Pancreas (tissue), 10 donors: ENCODE results near the gene ASAP2. TPM values are rescaled to one million over a fixed set of nuclear protein-coding genes. Genes with fewer than 3 reads are reported as not detected.

Experiments used
- ATAC-seq, 4 donors: fragments of 200-7000 bp; cut with Tn5 transposase; one replicate each; pipeline versions ENCODE4 v1.8.0 to v1.9.1; 2020; ENCODE audit warnings: mild to moderate bottlenecking in 4 of 4, moderate library complexity in 4 of 4
- DNase-seq, 6 donors: peaks; one replicate each; pipeline ENCODE4 v3.0.0-alpha.2; 2020
- FAIRE-seq: peaks from 2 replicates; lab custom pipeline; 2012; peaks lifted over from hg19 to GRCh38; lab: Jason Lieb, UNC
- H3K27ac ChIP-seq, 4 donors: fragments of 200-600 bp; sonication (generic); 1 replicate in 3 of 4; 2 replicates in 1 of 4; pipeline versions ENCODE4 v1.5.0 to v1.8.0; 2020
- H3K27me3 ChIP-seq, 4 donors: fragments of 200-600 bp; one replicate each; pipeline ENCODE4 v1.8.0; 2021
- H3K36me3 ChIP-seq, 3 donors: fragments of 200-600 bp; sonication (generic) in 1 of 3; one replicate each; pipeline versions ENCODE4 v1.5.0 to v1.8.0; 2020 to 2021
- H3K4me1 ChIP-seq, 3 donors: fragments of 200-600 bp; one replicate each; pipeline ENCODE4 v1.8.0; 2021
- H3K4me3 ChIP-seq, 4 donors: fragments of 200-600 bp; sonication (generic) in 2 of 4; one replicate each; pipeline versions ENCODE4 v1.5.0 to v1.8.0; 2020 to 2021
- H3K9me3 ChIP-seq, 4 donors: fragments of 200-600 bp; one replicate each; pipeline ENCODE4 v1.8.0; 2021
- WGBS, 2 donors: extraction: QIAGEN DNeasy Blood & Tissue Kit; methylation state at CpG; one replicate each; pipeline ENCODE4 v1.1.7; 2013; 5-methylcytosine and 5-hydroxymethylcytosine counted together
- intact Hi-C, 3 donors: fragments of 100-400 bp; cut with DNase I; formaldehyde crosslinking; loops; one replicate each; pipeline versions ENCODE4 v1.11.1 to v1.14.2; 2022
- polyA plus RNA-seq, 2 donors: library from polyadenylated mRNA; stranded (reverse); fragments of 200-250 nt; gene quantifications; one replicate each; pipeline ENCODE4 v1.2.3, GENCODE V29; 2013
- total RNA-seq, 6 donors: library from RNA; stranded (reverse); fragmentation: NEBNext Ultra II Directional in 4 of 6; extraction: Animal tissue kit (Norgen Biotek cat#: 25700) in 4 of 6; gene quantifications; one replicate each; pipeline versions ENCODE4 v1.2.1 to v1.2.4, GENCODE V29; 2021 to 2023
- TF ChIP-seq, protein P1 (sequence below), 4 donors: fragments of 200-600 bp; sonication (generic) in 3 of 4; IDR thresholded peaks; one replicate each; pipeline versions ENCODE4 v1.5.0 to v1.8.0; 2021; ENCODE audit warnings: antibody characterized with exemption in 4 of 4
- donor health status: healthy with polysubstance abuse.
- donor health status: DM: no; HTN: no; CAD: no; lungs with moderate emphysema.
- donor health status: DM: no; HTN: no; CAD: no.
- donor health status: control.
- donor health status: control.
- donor health status: Bipolar disorder and iron deficiency.
- donor health status: DM: yes; HTN: yes; CAD: no.
- donor health status: DM: no; HTN: no; CAD: no.
- donor health status: DM: no; HTN: no; CAD: no.
- donor health status: DM: yes; HTN: yes; CAD: no.

The ASAP2 gene
- total and polyA plus RNA-seq, 8 donors: 5.8 to 17.7 (median 7.3) TPM

DNA sequence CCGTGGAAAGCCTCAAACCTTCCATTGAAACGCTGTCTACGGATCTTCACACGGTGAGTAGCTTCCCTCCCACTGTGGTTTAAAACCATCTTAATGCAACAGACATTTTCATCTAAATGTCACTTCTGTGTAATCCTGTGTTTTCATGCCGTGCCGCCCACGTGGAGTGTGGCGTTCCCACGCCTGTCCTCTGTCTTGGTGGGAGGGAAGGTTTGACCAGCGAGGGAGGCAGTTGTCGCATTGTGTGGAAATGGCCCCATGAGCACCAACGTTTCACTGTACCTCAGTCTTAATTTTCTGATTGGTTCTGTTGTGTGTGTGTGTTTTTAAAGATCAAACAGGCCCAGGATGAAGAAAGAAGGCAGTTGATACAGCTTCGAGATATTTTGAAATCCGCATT lies 128.1 kb downstream of the ASAP2 start:
- 91 to 92% methylated on average over 14 of the region's 14 CpGs for WGBS, 2 donors
- H3K36me3 ChIP-seq: no peaks in the 10 kb centered on the region
- H3K27ac ChIP-seq: no peak overlapping the region
- no peak overlapping the region for H3K4me3 ChIP-seq
- no peaks in the 10 kb centered on the region for H3K9me3 ChIP-seq
- intact Hi-C loops: loop anchor here in 2 of 3 donors (5.0 to 10.0 kb wide), 2 partner anchors 190 to 192 kb away; no protein-coding TSS in a partner anchor
- H3K4me1 ChIP-seq: no peaks in the 10 kb centered on the region
- no peak for ATAC-seq
- DNase-seq: no peak
- FAIRE-seq: no peak
- TF ChIP-seq, protein P1, sequence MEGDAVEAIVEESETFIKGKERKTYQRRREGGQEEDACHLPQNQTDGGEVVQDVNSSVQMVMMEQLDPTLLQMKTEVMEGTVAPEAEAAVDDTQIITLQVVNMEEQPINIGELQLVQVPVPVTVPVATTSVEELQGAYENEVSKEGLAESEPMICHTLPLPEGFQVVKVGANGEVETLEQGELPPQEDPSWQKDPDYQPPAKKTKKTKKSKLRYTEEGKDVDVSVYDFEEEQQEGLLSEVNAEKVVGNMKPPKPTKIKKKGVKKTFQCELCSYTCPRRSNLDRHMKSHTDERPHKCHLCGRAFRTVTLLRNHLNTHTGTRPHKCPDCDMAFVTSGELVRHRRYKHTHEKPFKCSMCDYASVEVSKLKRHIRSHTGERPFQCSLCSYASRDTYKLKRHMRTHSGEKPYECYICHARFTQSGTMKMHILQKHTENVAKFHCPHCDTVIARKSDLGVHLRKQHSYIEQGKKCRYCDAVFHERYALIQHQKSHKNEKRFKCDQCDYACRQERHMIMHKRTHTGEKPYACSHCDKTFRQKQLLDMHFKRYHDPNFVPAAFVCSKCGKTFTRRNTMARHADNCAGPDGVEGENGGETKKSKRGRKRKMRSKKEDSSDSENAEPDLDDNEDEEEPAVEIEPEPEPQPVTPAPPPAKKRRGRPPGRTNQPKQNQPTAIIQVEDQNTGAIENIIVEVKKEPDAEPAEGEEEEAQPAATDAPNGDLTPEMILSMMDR (IDR thresholded peaks at IDR 0.05): no peak
- H3K27me3 ChIP-seq: no peaks in the 10 kb centered on the region

DNA sequence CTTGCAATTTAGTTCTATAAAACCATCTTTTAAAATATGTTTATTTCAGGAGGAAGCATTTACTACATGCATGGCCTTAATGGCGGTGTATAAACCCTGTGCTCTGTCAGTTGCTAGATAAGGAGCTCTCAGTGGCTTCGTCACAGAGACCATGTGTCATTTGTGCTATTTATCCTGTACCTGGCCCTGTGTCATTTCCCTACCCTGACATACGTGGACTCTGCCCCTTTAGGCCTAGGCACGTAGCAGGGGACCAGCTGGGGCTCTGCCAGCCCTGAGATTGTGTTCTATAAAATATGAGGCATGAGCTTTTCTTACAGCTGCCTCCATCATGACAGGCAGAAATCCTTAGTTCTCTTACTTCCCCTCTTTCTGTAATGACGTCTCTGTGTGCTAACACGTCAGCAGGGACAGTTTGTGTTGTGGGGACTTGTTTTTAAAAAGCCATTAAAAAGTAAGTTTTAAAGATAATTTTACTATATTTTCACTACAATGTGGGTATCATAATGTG lies 128.8 kb downstream of the ASAP2 start:
- H3K4me3 ChIP-seq: no peak overlapping the region
- no peaks in the 10 kb centered on the region for H3K4me1 ChIP-seq
- peak in 2 of 4 donors; percentile 22 to 44 for ATAC-seq
- H3K36me3 ChIP-seq: no peaks in the 10 kb centered on the region
- no peak for DNase-seq
- H3K27me3 ChIP-seq: no peaks in the 10 kb centered on the region
- FAIRE-seq: no peak
- no peak overlapping the region for H3K27ac ChIP-seq
- WGBS, 2 donors: 70 to 80% methylated on average over 6 of the region's 6 CpGs
- no peaks in the 10 kb centered on the region for H3K9me3 ChIP-seq
- intact Hi-C loops: loop anchor here in 1 of 3 donors (10.0 kb wide), 1 partner anchor 191 kb away; no protein-coding TSS in a partner anchor
- TF ChIP-seq, protein P1 (IDR thresholded peaks at IDR 0.05): no peak

DNA sequence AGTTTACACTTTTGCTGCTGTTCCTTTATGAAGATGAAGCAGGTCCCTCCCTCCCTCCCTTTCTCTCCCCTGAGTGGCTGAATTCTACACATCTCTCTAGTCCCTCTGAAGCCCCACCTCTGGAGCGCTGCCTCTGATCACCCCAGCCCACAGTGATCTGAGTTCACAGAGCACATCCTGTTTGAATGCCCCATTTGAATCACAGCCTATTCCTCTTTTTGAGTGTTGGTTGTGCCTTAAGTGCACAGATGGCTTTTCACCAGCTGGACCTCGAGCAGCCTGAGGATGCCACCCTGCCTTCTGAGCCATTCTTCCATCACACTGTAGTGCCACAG lies 129.6 kb downstream of the ASAP2 start:
- 72 to 84% methylated on average over 2 of the region's 2 CpGs for WGBS, 2 donors
- H3K9me3 ChIP-seq: no peaks in the 10 kb centered on the region
- intact Hi-C loops: loop anchor here in 1 of 3 donors (10.0 kb wide), 1 partner anchor 191 kb away; no protein-coding TSS in a partner anchor
- H3K4me1 ChIP-seq: no peaks in the 10 kb centered on the region
- ATAC-seq (peak in 2 of 4 donors; percentile 10 to 32), FAIRE-seq (no peak), DNase-seq (no peak)
- no peak overlapping the region for H3K27ac ChIP-seq
- no peaks in the 10 kb centered on the region for H3K27me3 ChIP-seq
- no peak overlapping the region for H3K4me3 ChIP-seq
- no peaks in the 10 kb centered on the region for H3K36me3 ChIP-seq
- TF ChIP-seq, protein P1 (IDR thresholded peaks at IDR 0.05): no peak

DNA sequence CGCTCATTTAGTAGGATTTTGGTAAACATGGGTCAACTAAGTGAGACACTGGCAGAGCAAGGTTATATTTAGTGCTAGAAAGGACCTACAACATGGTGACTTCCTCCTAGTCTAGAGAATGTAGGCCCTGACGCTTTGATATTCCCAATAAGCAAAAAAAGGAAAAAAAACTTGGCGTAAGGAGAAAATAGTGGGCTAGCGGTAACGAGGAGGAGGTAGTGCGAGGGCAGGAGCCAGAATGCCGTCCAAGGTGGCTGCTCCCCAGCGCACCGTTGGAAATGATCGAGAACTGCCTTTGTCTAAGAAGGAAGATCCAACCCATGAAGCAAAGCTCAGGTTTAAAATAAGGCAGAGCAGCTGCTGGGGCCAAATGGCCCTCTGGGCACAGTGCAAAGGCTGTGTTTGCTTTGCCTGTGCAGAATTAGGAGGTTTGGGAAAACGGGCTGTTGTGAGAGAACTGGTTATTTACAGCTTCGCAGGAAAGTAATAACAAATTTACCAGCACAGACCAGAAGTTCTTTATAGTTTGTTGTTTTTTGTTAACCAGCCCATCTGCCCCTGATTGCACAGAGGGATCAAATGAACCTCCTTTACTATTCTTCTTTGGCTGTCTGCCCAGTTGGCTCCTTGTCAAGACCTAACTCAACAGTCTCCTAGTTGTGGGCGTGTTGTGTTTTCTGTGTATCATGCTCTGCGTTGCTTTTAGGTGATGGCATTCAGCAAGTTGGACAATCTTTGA lies 130.1 kb downstream of the ASAP2 start:
- no peaks in the 10 kb centered on the region for H3K9me3 ChIP-seq
- no peak overlapping the region for H3K4me3 ChIP-seq
- 72 to 73% methylated on average over 14 of the region's 14 CpGs for WGBS, 2 donors
- H3K27me3 ChIP-seq: no peaks in the 10 kb centered on the region
- H3K4me1 ChIP-seq: no peaks in the 10 kb centered on the region
- TF ChIP-seq, protein P1 (IDR thresholded peaks at IDR 0.05): no peak
- H3K36me3 ChIP-seq: no peaks in the 10 kb centered on the region
- no peak overlapping the region for H3K27ac ChIP-seq
- ATAC-seq: peak in 3 of 4 donors; percentile 39 to 51 (median 49)
- FAIRE-seq: no peak
- intact Hi-C loops: loop anchor here in 1 of 3 donors (10.0 kb wide), 1 partner anchor 192 kb away; no protein-coding TSS in a partner anchor
- DNase-seq: peak in 3 of 6 donors; percentile 30 to 49 (median 38)

DNA sequence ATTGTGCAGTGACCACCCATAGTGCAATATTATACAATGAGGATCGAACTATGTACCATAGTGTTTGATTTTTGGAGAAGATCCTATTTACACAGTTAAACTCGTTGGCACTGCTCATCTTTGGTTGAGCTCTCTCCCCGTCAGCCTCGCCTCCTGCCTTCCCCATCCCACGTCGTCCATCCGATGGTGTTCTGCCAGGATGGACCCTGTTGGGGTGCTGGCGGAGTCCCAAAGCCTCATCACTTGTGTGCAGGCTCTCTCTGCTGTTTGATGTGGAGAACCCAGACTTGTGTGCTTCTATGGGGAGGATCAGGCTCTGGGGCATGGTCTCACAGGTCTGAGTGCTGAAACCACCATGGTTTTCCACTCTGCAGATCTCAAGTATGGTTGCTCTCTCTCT lies 131.3 kb downstream of the ASAP2 start:
- intact Hi-C loops: loop anchor here in 1 of 3 donors (10.0 kb wide), 1 partner anchor 193 kb away; no protein-coding TSS in a partner anchor
- Histone ChIP-seq H3K4me1 (no peaks in the 10 kb centered on the region), H3K9me3 (no peaks in the 10 kb centered on the region), H3K27me3 (no peaks in the 10 kb centered on the region), H3K4me3 (no peak overlapping the region), H3K36me3 (no peaks in the 10 kb centered on the region), H3K27ac (no peak overlapping the region)
- WGBS, 2 donors: 90 to 92% methylated on average over 8 of the region's 8 CpGs
- no peak for FAIRE-seq
- TF ChIP-seq, protein P1 (IDR thresholded peaks at IDR 0.05): no peak
- ATAC-seq: no peak
- DNase-seq: no peak
